Measurements from ENCODE around the gene DMTF1.
A peak's percentile ranks its signal among the peaks of the same experiment; 100 is the strongest.
"Not testable (repeated sequence)": the region's sequence is repeated elsewhere in the genome, so short reads cannot be mapped to it uniquely, and the experiment has no call there.

Gene DMTF1, protein sequence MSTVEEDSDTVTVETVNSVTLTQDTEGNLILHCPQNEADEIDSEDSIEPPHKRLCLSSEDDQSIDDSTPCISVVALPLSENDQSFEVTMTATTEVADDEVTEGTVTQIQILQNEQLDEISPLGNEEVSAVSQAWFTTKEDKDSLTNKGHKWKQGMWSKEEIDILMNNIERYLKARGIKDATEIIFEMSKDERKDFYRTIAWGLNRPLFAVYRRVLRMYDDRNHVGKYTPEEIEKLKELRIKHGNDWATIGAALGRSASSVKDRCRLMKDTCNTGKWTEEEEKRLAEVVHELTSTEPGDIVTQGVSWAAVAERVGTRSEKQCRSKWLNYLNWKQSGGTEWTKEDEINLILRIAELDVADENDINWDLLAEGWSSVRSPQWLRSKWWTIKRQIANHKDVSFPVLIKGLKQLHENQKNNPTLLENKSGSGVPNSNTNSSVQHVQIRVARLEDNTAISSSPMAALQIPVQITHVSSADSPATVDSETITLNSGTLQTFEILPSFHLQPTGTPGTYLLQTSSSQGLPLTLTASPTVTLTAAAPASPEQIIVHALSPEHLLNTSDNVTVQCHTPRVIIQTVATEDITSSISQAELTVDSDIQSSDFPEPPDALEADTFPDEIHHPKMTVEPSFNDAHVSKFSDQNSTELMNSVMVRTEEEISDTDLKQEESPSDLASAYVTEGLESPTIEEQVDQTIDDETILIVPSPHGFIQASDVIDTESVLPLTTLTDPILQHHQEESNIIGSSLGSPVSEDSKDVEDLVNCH

DNA sequence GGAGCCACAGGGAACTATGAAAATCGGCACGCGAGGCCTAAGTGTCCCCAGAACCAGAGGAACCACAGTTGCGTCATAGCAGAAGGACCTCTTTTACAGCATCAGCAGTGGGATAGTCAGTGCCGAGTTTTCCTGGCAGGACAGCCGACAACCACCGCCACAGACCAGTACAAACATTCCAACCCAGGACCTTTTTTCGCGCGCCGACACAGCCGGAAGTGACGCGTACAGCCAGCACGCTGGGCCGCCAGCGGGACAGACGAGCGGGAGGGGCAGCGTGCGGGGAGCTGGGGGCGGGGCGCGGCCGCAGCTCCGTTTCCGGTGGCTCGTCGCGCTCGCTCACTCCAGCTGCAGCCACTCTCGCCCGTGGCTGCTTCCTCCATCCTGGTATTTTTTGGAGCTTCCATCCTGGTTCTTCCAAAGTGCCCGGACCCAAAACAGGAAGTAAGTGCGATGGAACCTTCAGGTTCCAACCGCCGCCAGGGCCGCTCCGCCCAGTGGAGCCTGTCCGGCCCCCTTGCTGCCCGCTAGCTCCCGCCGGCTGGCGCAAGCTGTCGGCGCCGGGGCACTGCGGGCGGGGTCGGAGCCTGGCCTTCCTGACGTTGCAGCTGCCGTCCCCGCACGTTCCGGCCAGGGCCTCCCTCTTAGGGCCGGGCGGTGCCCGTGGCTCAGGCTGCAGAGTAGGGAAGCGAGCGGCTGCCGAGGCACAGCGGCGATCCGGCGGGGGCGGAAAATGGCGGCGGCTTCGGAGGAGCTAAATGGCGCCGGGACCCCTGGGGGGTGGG is at the start of gene DMTF1:
Gene DMTF1 (plus strand): TSS at position 342 of the 785 bp plus-strand sequence. CDS start 12,489 bp downstream, outside the sequence.
- peak; percentile 75 for DNase-seq

DNA sequence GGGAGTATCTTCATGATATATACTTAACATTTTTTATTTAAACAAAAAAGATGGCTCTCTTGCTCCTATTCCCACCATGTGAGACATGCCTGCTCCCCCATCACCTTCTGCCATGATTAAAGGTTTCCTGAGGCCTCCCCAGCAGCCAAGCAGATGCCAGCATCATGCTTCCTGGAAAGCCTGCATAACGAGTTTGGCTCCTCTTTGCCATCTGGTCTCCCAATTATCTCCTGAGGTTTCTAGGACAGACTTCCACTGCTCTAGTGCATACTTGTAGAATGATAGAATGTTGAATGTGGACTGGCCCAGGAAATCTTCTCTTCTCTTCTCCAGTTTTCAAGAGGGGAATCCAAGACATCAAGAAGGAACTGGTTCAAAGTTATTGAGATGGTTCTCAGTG is 46.9 kb upstream of the DMTF1 start:
- DNase-seq = no peak

DNA sequence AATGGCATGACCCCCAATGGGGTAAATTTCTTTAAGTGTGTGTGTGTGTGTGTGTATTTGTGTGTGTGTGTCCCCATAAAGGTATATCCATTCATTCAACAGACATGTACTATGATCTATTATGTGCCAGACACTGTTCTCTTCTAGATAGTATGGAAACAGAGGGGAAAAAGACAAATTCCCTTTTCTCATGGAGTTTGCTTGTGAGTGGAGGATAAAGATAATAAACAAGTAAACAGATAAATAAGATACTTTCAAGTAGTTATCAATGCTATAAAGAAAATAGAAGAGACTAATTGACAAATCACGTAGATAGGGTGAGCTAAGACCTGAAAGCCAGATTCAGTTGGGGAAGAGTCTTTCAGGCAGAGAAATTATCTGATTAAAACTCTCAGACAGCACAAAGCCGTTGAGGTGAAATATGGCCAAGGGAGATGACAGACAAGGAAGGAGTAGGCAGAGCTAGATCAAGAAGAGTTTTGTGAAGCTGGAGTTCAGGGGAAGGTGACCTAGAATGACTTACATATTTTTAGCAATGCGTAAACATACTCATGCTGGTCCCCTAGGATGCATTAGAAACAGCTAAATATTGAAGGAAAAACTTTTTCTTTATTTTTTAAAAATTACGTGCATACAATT is 45.2 kb upstream of the DMTF1 start:
- no peak for DNase-seq

DNA sequence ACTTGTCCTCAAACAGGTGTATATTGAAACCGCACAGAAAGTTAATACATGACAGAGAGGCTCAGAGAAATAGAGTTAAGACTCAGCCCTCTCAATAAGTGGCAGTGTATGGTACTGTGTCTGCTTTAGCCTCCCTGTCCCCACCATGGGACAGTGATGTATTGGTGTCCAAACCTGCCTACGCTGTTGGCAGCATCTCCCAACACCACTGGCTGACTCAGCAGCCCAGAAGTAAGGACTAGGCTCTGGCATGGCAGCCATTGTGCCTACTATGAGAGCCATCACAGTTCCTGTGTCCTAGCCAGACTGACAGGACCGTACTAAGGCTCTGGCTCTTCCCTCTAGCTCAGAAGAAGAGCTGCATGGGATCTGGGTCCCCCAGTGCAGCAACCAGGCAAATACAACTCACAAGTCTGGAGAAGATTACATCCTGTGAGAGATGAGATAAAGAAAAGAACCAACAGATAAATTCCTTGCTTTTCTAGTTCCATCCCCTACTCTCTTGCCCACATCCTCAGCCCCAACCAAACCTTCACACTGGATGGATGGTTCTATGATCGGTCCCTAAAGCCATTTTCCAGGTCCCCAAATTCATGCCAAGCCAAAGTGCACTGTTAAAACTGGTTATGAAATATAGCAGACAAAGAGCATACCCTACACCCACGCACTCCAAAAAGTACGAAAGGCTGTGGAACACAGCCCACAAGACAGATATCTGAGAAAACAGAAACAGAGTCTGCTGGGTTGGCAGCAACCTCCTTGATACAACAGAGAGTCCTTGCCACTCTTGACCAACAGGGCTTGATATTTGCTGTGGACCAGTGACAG is 44.1 kb upstream of the DMTF1 start:
- no peak for DNase-seq

DNA sequence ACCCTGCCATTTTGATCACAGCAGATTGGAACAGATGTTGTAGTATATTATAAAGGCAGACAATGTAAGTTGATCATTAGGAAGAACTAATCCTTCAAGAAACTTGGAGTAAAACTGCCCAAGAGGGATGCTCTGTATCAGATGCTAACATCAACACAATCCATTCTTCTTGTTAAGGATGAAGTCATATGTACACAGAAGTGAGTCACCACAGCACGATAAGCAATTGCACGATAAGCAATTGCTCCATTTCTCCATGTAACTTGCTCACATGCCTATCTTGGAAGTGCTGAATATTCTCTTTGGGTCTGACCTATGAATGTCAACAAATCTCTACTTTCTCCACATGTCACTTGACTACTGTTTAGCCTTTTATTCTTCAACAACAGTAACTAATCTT is 41.5 kb upstream of the DMTF1 start:
- no peak for DNase-seq

DNA sequence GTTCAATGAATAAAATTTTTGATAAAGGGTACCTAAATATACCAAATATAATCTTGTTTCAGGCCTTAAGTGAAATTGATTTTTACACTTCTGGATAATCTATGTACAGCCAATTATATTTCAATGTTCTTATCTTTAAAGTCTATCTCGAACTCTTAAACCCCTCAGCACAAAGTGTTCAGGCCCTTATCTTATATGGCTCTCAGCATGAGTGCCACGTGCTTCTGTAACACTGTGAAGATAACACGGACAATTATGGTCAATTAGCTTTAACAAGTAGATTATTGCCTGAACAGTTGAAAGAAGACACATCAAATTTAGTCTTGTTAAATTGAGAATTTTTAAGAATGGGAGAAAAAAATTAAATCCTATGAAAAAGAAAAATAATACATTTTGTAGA is 40.4 kb upstream of the DMTF1 start:
- no peak for DNase-seq

DNA sequence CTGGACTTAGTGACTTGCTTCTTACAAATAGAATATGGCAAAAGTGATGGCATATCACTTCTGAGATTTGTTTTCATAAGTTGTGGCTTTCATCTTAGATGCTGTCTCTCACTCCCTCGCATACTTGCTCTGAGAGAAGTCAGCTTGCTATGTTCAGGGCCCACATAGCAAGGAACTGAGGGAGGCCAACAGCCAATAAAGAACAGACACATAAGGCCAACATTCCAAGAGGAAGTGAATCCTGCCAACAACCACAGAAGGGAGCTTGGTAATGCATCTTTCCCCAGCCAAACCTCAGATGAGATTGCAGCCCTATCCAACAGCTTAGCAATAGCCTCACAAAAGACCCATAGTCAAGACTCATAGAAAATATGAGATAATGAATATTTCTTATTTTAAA is 39.2 kb upstream of the DMTF1 start:
- no peak for DNase-seq

DNA sequence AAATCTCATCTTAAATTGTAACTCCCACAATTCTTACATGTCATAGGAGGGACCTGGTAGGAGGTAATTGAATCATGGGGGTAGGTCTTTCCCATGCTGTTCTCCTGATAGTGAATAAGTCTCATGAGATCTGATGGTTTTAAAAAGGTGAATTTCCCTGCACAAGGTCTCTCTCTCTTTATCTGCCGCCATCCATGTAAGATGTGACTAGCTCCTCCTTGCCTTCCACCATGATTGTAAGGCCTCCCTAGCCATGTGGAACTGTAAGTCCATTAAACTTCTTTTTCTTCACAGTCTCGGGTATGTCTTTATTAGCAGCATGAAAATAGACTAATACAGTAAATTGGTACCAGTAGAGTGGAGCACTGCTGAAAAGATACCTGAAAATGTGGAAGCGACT is 38.3 kb upstream of the DMTF1 start:
- not testable (repeated sequence) for DNase-seq

DNA sequence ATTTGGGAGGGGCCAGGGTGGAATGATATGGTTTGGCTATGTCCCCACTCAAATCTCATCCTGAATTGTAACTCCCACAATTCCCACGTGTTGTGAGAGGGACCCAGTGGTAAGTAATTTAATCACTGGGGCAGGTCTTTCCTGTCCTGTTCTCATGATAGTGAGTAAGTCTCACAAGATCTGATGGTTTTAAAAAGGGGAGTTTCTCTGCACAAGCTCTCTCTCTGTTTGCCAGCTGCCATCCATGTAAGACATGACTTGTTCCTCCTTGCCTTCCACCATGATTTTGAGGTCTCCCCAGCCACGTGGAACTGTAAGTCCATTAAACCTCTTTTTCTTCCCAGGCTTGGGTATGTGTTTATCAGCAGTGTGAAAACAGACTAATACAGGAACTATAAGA is 36.5 kb upstream of the DMTF1 start:
- not testable (repeated sequence) for DNase-seq

DNA sequence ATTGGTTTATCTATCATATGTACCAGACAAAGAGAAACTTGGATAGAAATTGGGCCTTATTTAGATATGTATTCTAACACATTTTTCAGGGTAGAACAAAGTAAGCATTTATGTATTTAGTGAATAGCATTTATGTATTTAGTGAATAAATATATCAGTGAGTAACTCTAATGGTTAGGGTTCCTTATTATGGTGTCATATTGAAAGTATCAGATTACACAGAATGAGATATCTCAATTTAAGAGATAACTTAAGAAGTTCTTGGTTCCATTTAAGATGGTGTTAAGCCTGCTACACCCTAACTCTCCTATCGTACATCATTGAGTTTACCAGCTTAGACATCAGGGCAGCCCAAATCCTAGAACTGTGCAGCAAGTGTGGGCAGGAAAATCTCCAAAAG is 35.9 kb upstream of the DMTF1 start:
- DNase-seq = no peak

DNA sequence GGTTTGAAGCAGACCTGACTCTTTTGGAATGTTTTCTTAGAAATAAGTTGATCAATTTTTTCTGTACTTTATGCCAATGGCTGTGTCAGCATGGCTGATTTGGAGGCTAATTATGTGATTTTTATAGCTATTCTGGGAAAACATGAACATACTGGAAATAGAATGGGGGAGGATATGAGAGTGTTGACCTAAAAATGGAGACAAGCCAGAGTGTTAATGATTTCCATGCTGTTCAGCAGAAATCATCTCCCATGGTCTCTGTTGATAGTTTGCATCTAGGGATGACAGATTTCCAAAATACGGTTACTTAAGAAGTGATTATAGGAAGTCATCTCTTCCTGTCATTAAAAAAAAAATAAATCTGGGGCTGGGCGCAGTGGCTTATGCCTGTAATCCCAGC is 32.7 kb upstream of the DMTF1 start:
- DNase-seq = no peak

DNA sequence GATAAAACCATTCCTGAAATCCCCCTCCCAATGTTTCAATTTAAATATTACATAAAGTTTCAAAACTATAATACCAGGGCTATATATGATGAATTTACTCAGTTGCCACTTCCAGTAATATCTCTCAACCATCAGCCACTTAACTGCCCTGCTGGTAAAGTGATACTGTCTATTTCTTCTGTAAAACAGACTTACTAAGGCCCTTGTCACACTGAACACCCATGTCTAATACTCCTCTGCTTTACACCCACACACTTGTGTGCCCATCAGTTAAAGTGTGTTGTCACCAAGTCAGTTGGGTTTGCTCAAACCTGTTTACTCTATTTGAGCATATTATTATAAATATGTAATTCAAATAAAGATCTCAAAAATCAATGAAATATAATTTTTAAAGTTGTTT is 29.1 kb upstream of the DMTF1 start:
- no peak for DNase-seq

DNA sequence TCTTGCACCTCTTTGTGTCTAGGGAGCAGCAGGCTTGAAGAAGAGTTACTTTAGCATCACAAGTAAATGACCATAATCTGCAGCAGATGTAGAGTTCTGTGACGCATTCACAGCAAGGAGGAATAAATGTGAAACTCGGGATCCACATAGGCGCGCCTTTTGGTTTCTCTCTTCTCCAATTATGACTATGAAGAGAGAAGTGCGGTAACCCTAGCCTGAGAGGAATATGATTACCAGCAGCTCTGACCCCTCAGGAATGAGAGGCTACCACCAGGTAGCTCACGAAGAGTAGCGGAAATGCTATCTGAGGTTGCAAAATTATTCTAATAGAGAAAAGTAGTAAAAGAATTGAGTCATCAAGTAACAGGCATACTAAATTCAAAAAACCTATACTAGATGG is 25.2 kb upstream of the DMTF1 start:
- DNase-seq = no peak

DNA sequence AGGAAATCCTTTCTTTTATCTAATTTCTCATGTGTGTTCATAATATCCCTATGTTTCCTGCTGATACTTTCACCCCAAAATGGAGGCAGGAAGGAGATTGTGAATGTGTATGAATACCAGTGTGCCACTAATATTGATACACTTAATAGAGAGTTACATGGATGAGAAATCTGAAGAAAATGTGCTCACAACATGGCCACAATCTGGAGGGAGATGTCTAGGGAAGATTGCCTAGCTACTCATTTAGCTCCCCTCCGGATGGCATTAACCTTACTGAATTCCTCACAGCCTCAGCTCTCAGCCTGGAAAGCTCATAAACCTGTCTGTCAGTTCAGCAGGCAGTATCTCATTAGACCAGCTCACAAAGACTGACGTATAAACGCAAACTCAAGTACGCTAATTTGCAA is 23.4 kb upstream of the DMTF1 start:
- DNase-seq = no peak

DNA sequence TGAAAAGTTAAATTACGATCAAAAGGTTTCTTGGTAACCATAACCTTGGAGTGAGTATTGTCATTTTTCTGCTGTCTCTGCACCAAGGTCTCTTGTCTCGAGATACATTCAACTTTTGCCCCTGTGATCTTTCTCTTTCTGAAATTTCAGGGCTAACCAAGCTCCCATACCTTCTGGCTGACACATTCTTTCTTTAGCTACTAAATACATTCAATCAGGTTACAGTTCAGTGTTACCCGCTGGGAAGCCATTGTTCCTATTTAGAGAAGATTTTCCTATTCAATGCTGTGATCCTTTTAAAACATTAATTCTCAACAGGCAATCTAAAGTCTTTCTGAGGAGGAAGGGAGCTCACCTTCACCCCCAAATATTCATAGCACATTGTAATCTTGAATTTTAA is 22.9 kb upstream of the DMTF1 start:
- DNase-seq = no peak

DNA sequence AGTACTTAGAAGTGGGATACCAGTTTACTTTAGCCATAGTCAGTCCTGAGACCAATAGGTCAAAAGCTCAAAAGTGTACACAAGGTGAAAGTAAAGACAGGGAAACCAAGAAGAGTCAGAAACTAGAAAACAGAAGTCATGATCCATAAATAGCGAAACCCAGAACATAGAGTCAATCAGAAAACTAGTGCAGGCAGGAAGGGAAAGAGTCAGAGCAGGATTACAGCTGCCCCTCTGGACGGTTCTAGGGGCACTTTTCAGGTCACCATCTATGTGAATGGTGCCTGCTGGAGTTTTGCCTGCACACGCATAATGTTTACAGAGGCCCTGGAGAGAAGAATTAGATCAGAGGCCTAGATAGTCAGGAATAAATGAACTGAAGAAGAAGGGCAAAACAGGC is 22.4 kb upstream of the DMTF1 start:
- no peak for DNase-seq

DNA sequence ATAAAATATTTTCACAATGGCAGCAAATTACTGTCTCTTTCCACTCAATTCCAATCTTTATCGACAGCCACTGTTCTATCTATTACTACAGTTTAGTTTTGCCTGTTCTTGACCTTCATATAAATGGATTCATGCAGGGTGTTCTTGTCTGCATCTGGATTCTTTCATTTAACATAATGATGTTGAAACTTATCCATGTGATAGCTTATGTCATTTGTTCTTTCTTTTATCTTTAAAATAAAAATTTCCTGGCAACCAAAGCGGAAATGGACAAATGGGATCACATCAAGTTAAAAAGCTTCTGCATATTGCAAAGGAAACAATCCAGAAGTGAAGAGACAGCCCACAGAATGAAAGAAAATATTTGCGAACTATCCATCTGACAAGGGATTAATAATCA is 20.5 kb upstream of the DMTF1 start:
- no peak for DNase-seq

DNA sequence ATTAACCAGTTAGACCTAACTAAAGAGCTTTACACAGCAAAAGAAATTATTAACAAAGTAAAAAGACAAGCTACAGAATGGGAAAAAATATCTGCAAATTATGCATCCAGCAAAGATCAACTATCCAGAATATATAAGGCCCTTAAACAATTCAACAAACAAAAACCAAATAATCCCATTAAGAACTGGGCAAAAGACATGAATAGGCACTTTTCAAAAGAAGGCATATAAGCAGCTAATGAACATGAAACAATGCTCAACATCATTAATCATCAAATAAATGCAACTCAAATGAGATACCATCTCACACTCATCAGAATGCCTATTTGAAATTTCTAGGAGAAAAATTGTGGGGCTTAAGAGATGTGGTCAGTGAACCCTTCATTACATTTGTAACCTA is 15.0 kb upstream of the DMTF1 start:
- DNase-seq = no peak

DNA sequence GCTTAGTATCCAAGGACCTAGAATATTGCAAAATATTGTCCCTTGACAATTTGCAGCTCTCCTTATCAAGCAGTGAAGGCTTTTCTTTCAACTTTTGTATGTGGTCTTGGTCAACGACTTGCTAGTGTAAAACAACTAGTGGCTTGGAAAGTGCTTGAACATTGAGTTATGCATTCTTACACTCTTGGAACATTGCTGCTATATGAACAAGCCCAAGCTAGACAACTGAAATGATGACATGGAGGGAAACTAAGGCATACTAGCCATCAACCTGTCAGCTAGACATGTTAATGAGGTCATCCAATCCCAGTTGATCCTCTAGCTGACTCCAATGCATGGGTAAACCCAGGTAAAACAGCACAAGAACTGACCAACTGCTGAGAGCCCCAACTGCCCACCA is 12.7 kb upstream of the DMTF1 start:
- DNase-seq = no peak

DNA sequence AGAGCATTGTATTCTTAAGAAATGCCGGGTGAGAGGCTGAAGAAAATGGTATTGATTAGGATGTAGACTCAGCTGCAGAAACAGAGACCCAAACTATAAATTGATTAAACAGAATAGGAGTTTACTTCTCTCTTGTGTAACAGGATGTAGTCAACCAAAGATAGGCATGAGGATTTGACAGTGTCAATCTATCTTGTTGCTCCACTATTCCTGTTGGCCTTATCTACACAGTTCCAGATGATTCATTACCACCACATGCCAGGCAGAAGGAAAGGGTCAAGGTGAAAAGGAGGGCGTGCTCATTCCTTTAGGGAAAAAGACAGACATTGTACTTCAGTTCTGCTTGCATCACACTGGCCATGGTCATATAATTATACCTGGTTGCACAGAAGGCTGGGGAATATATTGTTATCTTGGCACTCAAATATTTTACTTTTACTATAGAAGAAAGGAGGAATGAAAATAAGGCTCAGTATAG is 11.9 kb upstream of the DMTF1 start:
- DNase-seq = no peak

DNA sequence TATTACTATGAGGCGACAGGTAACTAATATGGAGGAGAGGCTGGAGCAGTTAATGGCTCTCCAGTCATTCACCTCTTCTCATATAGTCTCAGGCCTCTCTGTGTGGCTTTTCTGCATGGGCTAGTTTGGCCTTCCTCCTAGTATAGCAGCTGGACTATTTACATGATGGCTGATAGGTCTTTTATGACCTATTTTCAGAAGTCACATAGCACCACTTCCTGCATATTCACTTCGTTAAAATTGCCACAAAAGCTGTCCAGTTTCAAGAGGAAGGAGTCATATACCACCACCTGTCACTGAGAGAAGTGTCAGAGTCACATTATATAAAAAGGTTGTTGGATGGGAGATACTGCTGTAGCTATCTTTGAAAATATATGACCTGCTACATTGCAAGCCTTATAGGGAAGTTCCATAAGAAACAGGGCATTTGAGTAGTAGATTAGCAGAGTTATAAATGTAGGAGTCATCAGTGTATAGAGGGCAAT is 8.0 kb upstream of the DMTF1 start:
- no peak for DNase-seq

Measured in activated CD4-positive, alpha-beta T cell treated with anti-CD3 and anti-CD28 coated beads for 1 hour (primary cell).